PC-3 (cell line): ENCODE data around the gene BOD1.

ENCODE experiments used
- EZH2 ChIP-seq: fragments of 300-600 bp; sonication (generic); IDR thresholded peaks from one replicate; pipeline ENCODE4 v1.6.1; 2017; ENCODE audit warnings: antibody characterized with exemption, mild to moderate bottlenecking, low read length; ENCODE audit not compliant: unreplicated experiment
- EZH2phosphoT487 ChIP-seq: fragments of 300-600 bp; sonication (generic); IDR thresholded peaks from 2 replicates; pipeline ENCODE4 v1.6.1; 2018; ENCODE audit warnings: mild to moderate bottlenecking, antibody characterized with exemption, low read length, borderline replicate concordance
- TF ChIP-seq, protein P1 (sequence below): fragments of 300-600 bp; sonication (generic); conservative IDR thresholded peaks from 2 replicates; pipeline ENCODE4 v1.5.1; 2017; ENCODE audit warnings: antibody characterized with exemption, low read depth, mild to moderate bottlenecking, low read length

DNA sequence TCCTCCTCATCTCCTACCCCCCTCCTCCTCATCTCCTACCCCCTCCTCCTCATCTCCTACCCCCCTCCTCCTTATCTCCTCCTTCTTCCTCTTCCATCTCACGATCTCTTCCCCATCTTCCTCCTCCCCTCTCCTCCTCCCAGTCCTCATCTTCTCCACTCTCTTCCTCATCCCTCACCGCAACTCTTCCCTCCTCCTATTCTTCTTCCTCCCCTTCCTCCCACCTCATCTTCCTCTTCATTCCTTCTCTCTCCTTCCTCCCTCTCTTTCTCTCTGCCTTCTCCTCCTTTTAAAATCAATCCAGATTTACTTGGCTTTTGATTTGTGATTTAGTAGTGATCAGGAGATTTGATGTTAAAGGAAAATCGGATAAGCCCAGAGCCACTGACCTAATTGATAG, 15.0 kb upstream of the BOD1 start:
- TF ChIP-seq, protein P1, sequence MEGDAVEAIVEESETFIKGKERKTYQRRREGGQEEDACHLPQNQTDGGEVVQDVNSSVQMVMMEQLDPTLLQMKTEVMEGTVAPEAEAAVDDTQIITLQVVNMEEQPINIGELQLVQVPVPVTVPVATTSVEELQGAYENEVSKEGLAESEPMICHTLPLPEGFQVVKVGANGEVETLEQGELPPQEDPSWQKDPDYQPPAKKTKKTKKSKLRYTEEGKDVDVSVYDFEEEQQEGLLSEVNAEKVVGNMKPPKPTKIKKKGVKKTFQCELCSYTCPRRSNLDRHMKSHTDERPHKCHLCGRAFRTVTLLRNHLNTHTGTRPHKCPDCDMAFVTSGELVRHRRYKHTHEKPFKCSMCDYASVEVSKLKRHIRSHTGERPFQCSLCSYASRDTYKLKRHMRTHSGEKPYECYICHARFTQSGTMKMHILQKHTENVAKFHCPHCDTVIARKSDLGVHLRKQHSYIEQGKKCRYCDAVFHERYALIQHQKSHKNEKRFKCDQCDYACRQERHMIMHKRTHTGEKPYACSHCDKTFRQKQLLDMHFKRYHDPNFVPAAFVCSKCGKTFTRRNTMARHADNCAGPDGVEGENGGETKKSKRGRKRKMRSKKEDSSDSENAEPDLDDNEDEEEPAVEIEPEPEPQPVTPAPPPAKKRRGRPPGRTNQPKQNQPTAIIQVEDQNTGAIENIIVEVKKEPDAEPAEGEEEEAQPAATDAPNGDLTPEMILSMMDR: no peak
- TF ChIP-seq EZH2phosphoT487: no peak
- no peak for TF ChIP-seq EZH2
